ENCODE measurements around the gene PRG3. TPM values are rescaled to one million over a fixed set of nuclear protein-coding genes. Genes with fewer than 3 reads are reported as not detected.

The PRG3 gene
- total RNA-seq, 1 experiment from 2014 or later, result not detected

DNA sequence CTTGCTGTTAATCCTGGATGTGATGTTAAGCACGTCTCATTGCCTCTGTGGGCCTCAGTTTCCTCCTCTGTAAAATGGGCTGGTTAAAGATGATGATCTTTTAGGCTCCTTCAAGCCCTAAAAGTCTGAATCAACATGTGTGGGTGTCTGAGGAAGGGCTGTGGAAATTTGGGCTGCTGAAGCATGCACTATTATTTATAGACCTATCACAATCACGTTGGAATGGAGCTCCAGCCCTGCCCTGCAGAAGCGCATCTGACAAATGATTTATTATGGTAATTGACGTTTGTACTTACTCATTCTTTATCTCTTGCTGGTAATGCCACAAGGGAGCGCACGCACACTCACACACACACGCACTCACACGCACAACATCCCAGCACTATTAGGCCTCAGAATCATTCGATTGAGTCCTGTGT is 22.4 kb downstream of the PRG3 start:
- H3K4me1 Mint-ChIP-seq, result peaks cover 7% of the 10 kb centered on the region
- ATAC-seq, result no peak
- CTCF ChIA-PET, result interaction anchor here (1.1 to 3.9 kb wide), 5 partner anchors 9 to 99 kb away, joined by 5 to 15 read pairs (median 13); no protein-coding TSS in a partner anchor
- peaks cover 11% of the 10 kb centered on the region; the same call in 1 of the 2 replicates for H3K27me3 Mint-ChIP-seq (ENCODE audit: low read depth)
- H3K27ac Mint-ChIP-seq, result no peak overlapping the region
- peaks cover 4% of the 10 kb centered on the region; the same call in 1 of the 2 replicates for H3K9me3 Mint-ChIP-seq
- POLR2A ChIA-PET, result no interaction called here
- no peaks in the 10 kb centered on the region for H3K36me3 Mint-ChIP-seq
- TF ChIP-seq ZBTB21 (CRISPR knock-in tag; IDR thresholded peaks at IDR 0.05; ENCODE audit: borderline replicate concordance) (no peak), MYBL2 (CRISPR knock-in tag; IDR thresholded peaks at IDR 0.05) (no peak), AR (CRISPR knock-in tag; IDR thresholded peaks at IDR 0.05) (no peak), ZNF416 (CRISPR knock-in tag; IDR thresholded peaks at IDR 0.05) (no peak), NR1H2 (CRISPR knock-in tag; IDR thresholded peaks at IDR 0.05) (no peak), CREB1 (CRISPR knock-in tag; IDR thresholded peaks at IDR 0.05) (no peak), PRDM15 (CRISPR knock-in tag; IDR thresholded peaks at IDR 0.05) (no peak), ATF1 (CRISPR knock-in tag; IDR thresholded peaks at IDR 0.05) (no peak), ZNF219 (CRISPR knock-in tag; IDR thresholded peaks at IDR 0.05; ENCODE audit: borderline replicate concordance) (no peak), ZNF317 (CRISPR knock-in tag; IDR thresholded peaks at IDR 0.05; ENCODE audit: borderline replicate concordance, low read depth) (no peak), CDX4 (CRISPR knock-in tag; IDR thresholded peaks at IDR 0.05; ENCODE audit: borderline replicate concordance) (no peak), RELA (CRISPR knock-in tag; IDR thresholded peaks at IDR 0.05; ENCODE audit: borderline replicate concordance) (no peak), ETV6 (CRISPR knock-in tag; IDR thresholded peaks at IDR 0.05) (no peak)
- TF ChIP-seq, protein P1, sequence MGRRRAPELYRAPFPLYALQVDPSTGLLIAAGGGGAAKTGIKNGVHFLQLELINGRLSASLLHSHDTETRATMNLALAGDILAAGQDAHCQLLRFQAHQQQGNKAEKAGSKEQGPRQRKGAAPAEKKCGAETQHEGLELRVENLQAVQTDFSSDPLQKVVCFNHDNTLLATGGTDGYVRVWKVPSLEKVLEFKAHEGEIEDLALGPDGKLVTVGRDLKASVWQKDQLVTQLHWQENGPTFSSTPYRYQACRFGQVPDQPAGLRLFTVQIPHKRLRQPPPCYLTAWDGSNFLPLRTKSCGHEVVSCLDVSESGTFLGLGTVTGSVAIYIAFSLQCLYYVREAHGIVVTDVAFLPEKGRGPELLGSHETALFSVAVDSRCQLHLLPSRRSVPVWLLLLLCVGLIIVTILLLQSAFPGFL (CRISPR knock-in tag; IDR thresholded peaks at IDR 0.05; ENCODE audit: borderline replicate concordance), result no peak
- TF ChIP-seq, protein P2, sequence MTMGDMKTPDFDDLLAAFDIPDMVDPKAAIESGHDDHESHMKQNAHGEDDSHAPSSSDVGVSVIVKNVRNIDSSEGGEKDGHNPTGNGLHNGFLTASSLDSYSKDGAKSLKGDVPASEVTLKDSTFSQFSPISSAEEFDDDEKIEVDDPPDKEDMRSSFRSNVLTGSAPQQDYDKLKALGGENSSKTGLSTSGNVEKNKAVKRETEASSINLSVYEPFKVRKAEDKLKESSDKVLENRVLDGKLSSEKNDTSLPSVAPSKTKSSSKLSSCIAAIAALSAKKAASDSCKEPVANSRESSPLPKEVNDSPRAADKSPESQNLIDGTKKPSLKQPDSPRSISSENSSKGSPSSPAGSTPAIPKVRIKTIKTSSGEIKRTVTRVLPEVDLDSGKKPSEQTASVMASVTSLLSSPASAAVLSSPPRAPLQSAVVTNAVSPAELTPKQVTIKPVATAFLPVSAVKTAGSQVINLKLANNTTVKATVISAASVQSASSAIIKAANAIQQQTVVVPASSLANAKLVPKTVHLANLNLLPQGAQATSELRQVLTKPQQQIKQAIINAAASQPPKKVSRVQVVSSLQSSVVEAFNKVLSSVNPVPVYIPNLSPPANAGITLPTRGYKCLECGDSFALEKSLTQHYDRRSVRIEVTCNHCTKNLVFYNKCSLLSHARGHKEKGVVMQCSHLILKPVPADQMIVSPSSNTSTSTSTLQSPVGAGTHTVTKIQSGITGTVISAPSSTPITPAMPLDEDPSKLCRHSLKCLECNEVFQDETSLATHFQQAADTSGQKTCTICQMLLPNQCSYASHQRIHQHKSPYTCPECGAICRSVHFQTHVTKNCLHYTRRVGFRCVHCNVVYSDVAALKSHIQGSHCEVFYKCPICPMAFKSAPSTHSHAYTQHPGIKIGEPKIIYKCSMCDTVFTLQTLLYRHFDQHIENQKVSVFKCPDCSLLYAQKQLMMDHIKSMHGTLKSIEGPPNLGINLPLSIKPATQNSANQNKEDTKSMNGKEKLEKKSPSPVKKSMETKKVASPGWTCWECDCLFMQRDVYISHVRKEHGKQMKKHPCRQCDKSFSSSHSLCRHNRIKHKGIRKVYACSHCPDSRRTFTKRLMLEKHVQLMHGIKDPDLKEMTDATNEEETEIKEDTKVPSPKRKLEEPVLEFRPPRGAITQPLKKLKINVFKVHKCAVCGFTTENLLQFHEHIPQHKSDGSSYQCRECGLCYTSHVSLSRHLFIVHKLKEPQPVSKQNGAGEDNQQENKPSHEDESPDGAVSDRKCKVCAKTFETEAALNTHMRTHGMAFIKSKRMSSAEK (CRISPR knock-in tag; IDR thresholded peaks at IDR 0.05; ENCODE audit: borderline replicate concordance), result no peak
- TF ChIP-seq, protein P3, sequence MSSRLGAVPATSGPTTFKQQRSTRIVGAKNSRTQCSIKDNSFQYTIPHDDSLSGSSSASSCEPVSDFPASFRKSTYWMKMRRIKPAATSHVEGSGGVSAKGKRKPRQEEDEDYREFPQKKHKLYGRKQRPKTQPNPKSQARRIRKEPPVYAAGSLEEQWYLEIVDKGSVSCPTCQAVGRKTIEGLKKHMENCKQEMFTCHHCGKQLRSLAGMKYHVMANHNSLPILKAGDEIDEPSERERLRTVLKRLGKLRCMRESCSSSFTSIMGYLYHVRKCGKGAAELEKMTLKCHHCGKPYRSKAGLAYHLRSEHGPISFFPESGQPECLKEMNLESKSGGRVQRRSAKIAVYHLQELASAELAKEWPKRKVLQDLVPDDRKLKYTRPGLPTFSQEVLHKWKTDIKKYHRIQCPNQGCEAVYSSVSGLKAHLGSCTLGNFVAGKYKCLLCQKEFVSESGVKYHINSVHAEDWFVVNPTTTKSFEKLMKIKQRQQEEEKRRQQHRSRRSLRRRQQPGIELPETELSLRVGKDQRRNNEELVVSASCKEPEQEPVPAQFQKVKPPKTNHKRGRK (CRISPR knock-in tag; IDR thresholded peaks at IDR 0.05; ENCODE audit: borderline replicate concordance), result no peak
- no peak for DNase-seq (ENCODE audit: low spot score)
- H3K4me3 Mint-ChIP-seq, result no peak overlapping the region

All from WTC11 (cell line).